Activated CD8-positive, alpha-beta memory T cell treated with anti-CD3 and anti-CD28 coated beads, Interleukin-2, amount 50 U/mL, for 1 hour (primary cell): ENCODE measurements around the gene HEMGN.

Experiments used
- DNase-seq: peaks from one replicate; pipeline ENCODE4 v3.0.0-alpha.2; 2020; ENCODE audit errors: extremely low read depth

The HEMGN gene

GRCh38 chr9:97895695-97896332 lies 42.2 kb downstream of the HEMGN start:
- no peak for DNase-seq

- no peak for DNase-seq
Measured at GRCh38 chr9:97895211-97895610, 42.8 kb downstream of the HEMGN start.

GRCh38 chr9:97892421-97892820 lies 45.6 kb downstream of the HEMGN start:
- no peak for DNase-seq

GRCh38 chr9:97891736-97892135 lies 46.2 kb downstream of the HEMGN start:
- DNase-seq: no peak

- DNase-seq: no peak
Measured at GRCh38 chr9:97889941-97890887, 47.8 kb downstream of the HEMGN start.

GRCh38 chr9:97880336-97880735 lies 57.6 kb downstream of the HEMGN start:
- no peak for DNase-seq
